HCT116 (cell line): Measurements from ENCODE around the gene USF1. TPM values are rescaled to one million over a fixed set of nuclear protein-coding genes. Genes with fewer than 3 reads are reported as not detected.

ENCODE experiments used
- ATAC-seq: fragments of 200-7000 bp; cut with Tn5 transposase; 2 replicates; pipeline ENCODE4 v1.9.1; 2020; ENCODE audit warnings: mild to moderate bottlenecking, moderate library complexity
- BruUV-seq: library from RNA; stranded (reverse); fragments of 400-500 nt; replicated peaks from 2 replicates; lab custom pipeline; 2021; lab: Mats Ljungman, UMichigan
- CTCF ChIA-PET: fragments of 300-600 bp; sonication (Branson Sonifier 250); formaldehyde crosslinking; loops from one replicate; lab custom pipeline; 2021; ENCODE audit warnings: antibody characterized with exemption; lab: Charles Lee
- POLR2A ChIA-PET: fragments of 300-600, 350-600 bp; sonication (Branson Sonifier 250); formaldehyde crosslinking; loops from one replicate; lab custom pipeline; 2021; ENCODE audit warnings: antibody characterized with exemption; lab: Charles Lee
- RAD21 ChIA-PET, 2 experiments: fragments of 300-600 bp; sonication (Branson Sonifier 250); formaldehyde crosslinking; loops; one replicate each; lab custom pipeline; 2023; ENCODE audit warnings: low total read pairs in 2 of 2; ENCODE audit not compliant: uncharacterized antibody in 2 of 2, unreplicated experiment in 2 of 2, low non-redundant PET in 1 of 2; lab: Charles Lee
- DNase-seq: peaks from one replicate; pipeline ENCODE4 v3.0.0-alpha.2; 2010; ENCODE audit warnings: low read depth, low spot score
- H2AFZ ChIP-seq: fragments of 200-600 bp; shearing (Covaris generic), sonication (generic); 2 replicates; pipeline ENCODE4 v1.6.1; 2017; ENCODE audit warnings: low read depth, mixed run types, mixed read lengths, antibody characterized with exemption, low read length; ENCODE audit not compliant: poor library complexity, severe bottlenecking
- H3K27ac ChIP-seq: 2 replicates; pipeline ENCODE4 v1.5.1; 2012; ENCODE audit warnings: low read depth, low read length
- H3K27me3 ChIP-seq: fragments of 200-600 bp; sonication (generic); 2 replicates; pipeline ENCODE4 v1.6.1; 2016; ENCODE audit warnings: mixed run types, low read length, mixed read lengths; ENCODE audit not compliant: insufficient read depth
- H3K36me3 ChIP-seq, 2 experiments: fragments of 200-500 bp in 1 of 2; fragments of 200-600 bp in 1 of 2; sonication (Bioruptor generic) in 1 of 2; sonication (generic) in 1 of 2; 2 replicates each; pipeline versions ENCODE4 v1.5.1 to v1.6.1; 2014 to 2016; ENCODE audit warnings: low read length in 2 of 2, inconsistent platforms in 1 of 2, mixed read lengths in 1 of 2, mixed run types in 1 of 2; ENCODE audit not compliant: insufficient read depth in 2 of 2, control insufficient read depth in 1 of 2
- H3K4me1 ChIP-seq, 2 experiments: fragments of 200-600 bp in 1 of 2; sonication (generic) in 1 of 2; 2 replicates each; pipeline versions ENCODE4 v1.5.1 to v1.6.1; 2012 to 2017; ENCODE audit warnings: low read length in 2 of 2, inconsistent platforms in 1 of 2, mild to moderate bottlenecking in 1 of 2, mixed read lengths in 1 of 2, mixed run types in 1 of 2, moderate library complexity in 1 of 2; ENCODE audit not compliant: insufficient read depth in 2 of 2, control insufficient read depth in 1 of 2
- H3K4me2 ChIP-seq: fragments of 200-600 bp; sonication (generic); 2 replicates; pipeline ENCODE4 v1.6.1; 2017; ENCODE audit warnings: mixed run types, low read length, mixed read lengths
- H3K4me3 ChIP-seq, 2 experiments: fragments of 200-600 bp in 1 of 2; sonication (generic) in 1 of 2; replicated peaks in 1 of 2; 2 replicates each; pipeline ENCODE4 v1.5.1; 2011 to 2016; ENCODE audit warnings: low read length in 2 of 2, control low read depth in 1 of 2, low read depth in 1 of 2, mild to moderate bottlenecking in 1 of 2, mixed read lengths in 1 of 2, mixed run types in 1 of 2
- H3K79me2 ChIP-seq: fragments of 200-600 bp; sonication (generic); 2 replicates; pipeline ENCODE4 v1.6.1; 2017; ENCODE audit warnings: mild to moderate bottlenecking, mixed run types, low read length, moderate library complexity, mixed read lengths; ENCODE audit not compliant: insufficient read depth
- H3K9ac ChIP-seq: fragments of 200-600 bp; sonication (generic); 2 replicates; pipeline ENCODE4 v1.6.1; 2016; ENCODE audit warnings: low read length, mixed read lengths
- H3K9me2 ChIP-seq: fragments of 200-600 bp; sonication (generic), shearing (Covaris generic); 2 replicates; pipeline ENCODE4 v1.6.1; 2017; ENCODE audit warnings: mixed run types, mild to moderate bottlenecking, moderate library complexity; ENCODE audit not compliant: insufficient read depth
- H3K9me3 ChIP-seq, 2 experiments: fragments of 200-500 bp in 1 of 2; fragments of 200-600 bp in 1 of 2; sonication (Bioruptor generic) in 1 of 2; sonication (generic) in 1 of 2; 2 replicates each; pipeline ENCODE4 v1.6.1; 2014 to 2017; ENCODE audit warnings: low read length in 2 of 2, mixed read lengths in 2 of 2, inconsistent platforms in 1 of 2, low read depth in 1 of 2, mild to moderate bottlenecking in 1 of 2, mixed run types in 1 of 2, moderate library complexity in 1 of 2; ENCODE audit not compliant: control insufficient read depth in 1 of 2, insufficient read depth in 1 of 2
- H4K20me1 ChIP-seq: fragments of 200-600 bp; sonication (generic), shearing (Covaris generic); 2 replicates; pipeline ENCODE4 v1.6.1; 2017; ENCODE audit warnings: mixed run types, mild to moderate bottlenecking, moderate library complexity; ENCODE audit not compliant: insufficient read depth
- EGR1 ChIP-seq: IDR thresholded peaks from 2 replicates; pipeline ENCODE4 v1.6.1; 2012; ENCODE audit warnings: low read depth
- ELF1 ChIP-seq: IDR thresholded peaks from 2 replicates; pipeline ENCODE4 v1.6.1; 2012; ENCODE audit warnings: low read depth, borderline replicate concordance
- EZH2 ChIP-seq: fragments of 200-600 bp; sonication (generic); IDR thresholded peaks from 2 replicates; pipeline ENCODE4 v1.6.1; 2017; ENCODE audit warnings: antibody characterized with exemption, mixed run types
- EZH2phosphoT487 ChIP-seq: fragments of 200-600 bp; IDR thresholded peaks from 2 replicates; pipeline ENCODE4 v1.6.1; 2018; ENCODE audit warnings: antibody characterized with exemption, borderline replicate concordance
- POLR2A ChIP-seq: IDR thresholded peaks from 2 replicates; pipeline ENCODE4 v1.7.0; 2011; ENCODE audit warnings: borderline replicate concordance; ENCODE audit not compliant: insufficient read depth, insufficient read length; ENCODE audit errors: extremely low read depth
- TCF7L2 ChIP-seq: IDR thresholded peaks from 2 replicates; pipeline ENCODE4 v1.7.0; 2011; ENCODE audit warnings: borderline replicate concordance, inconsistent platforms; ENCODE audit not compliant: insufficient read depth, insufficient read length; ENCODE audit errors: extremely low read depth
- ZFX ChIP-seq: fragments of 450-650 bp; IDR thresholded peaks from 2 replicates; pipeline ENCODE4 v1.6.1; 2017
- ZNF274 ChIP-seq: fragments of 200-500 bp; sonication (Bioruptor generic); IDR thresholded peaks from 2 replicates; pipeline ENCODE4 v1.6.1; 2014; ENCODE audit warnings: mild to moderate bottlenecking, low read depth, low read length, inconsistent platforms
- intact Hi-C: fragments of 100-400 bp; cut with micrococcal nuclease; formaldehyde crosslinking; loops from 2 replicates; pipeline ENCODE4 v1.10.0; 2022
- total RNA-seq: library from RNA; stranded (reverse); gene quantifications from one replicate; pipeline ENCODE4 v1.2.1, GENCODE V29; 2021; ENCODE audit not compliant: unreplicated experiment
- TF ChIP-seq, protein P1 (sequence below), 3 experiments: fragments of 200-600 bp in 1 of 3; sonication (generic) in 1 of 3; IDR thresholded peaks in 2 of 3; conservative IDR thresholded peaks in 1 of 3; 2 replicates each; pipeline ENCODE4 v1.5.1; 2012 to 2017; ENCODE audit warnings: low read depth in 2 of 3, low read length in 2 of 3, antibody characterized with exemption in 1 of 3, borderline replicate concordance in 1 of 3, control low read depth in 1 of 3, mild to moderate bottlenecking in 1 of 3, mixed read lengths in 1 of 3, mixed run types in 1 of 3, moderate library complexity in 1 of 3; ENCODE audit not compliant: insufficient read depth in 1 of 3
- TF ChIP-seq, protein P2 (sequence below): IDR thresholded peaks from 2 replicates; pipeline ENCODE4 v1.6.1; 2012; ENCODE audit warnings: low read depth
- TF ChIP-seq, protein P3 (sequence below): IDR thresholded peaks from 2 replicates; pipeline ENCODE4 v1.6.1; 2012

The USF1 gene
- total RNA-seq, 1 experiment from 2014 or later = 48.0 TPM

DNA sequence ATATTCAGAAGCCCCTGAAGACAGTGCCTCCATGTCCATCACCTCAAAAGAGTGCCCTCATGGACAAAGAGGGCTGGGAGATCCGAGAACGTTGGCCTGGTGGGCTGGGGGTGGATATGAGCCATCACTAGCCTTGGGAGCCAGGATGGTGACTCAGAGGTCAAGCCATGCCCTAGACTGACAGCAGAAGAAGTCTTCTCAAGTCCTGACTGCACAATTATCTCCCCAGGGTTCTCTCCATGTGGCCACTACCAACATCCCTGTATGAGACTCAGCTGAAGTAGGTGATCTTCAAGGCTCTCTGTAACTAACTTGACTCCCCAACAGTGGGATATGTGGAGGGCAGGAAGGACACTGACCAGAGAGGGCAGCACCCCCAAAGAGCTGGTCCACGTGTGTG lies 7.1 kb upstream of the USF1 start (continued):
- TF ChIP-seq, protein P1, sequence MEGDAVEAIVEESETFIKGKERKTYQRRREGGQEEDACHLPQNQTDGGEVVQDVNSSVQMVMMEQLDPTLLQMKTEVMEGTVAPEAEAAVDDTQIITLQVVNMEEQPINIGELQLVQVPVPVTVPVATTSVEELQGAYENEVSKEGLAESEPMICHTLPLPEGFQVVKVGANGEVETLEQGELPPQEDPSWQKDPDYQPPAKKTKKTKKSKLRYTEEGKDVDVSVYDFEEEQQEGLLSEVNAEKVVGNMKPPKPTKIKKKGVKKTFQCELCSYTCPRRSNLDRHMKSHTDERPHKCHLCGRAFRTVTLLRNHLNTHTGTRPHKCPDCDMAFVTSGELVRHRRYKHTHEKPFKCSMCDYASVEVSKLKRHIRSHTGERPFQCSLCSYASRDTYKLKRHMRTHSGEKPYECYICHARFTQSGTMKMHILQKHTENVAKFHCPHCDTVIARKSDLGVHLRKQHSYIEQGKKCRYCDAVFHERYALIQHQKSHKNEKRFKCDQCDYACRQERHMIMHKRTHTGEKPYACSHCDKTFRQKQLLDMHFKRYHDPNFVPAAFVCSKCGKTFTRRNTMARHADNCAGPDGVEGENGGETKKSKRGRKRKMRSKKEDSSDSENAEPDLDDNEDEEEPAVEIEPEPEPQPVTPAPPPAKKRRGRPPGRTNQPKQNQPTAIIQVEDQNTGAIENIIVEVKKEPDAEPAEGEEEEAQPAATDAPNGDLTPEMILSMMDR (IDR thresholded peaks at IDR 0.05 in 2 of 3, conservative IDR thresholded peaks at IDR 0.05 in 1 of 3; ENCODE audit: borderline replicate concordance in 1 of 3, insufficient read depth in 1 of 3, low read depth in 2 of 3, low read length in 2 of 3) = no peak
- TF ChIP-seq, protein P2, sequence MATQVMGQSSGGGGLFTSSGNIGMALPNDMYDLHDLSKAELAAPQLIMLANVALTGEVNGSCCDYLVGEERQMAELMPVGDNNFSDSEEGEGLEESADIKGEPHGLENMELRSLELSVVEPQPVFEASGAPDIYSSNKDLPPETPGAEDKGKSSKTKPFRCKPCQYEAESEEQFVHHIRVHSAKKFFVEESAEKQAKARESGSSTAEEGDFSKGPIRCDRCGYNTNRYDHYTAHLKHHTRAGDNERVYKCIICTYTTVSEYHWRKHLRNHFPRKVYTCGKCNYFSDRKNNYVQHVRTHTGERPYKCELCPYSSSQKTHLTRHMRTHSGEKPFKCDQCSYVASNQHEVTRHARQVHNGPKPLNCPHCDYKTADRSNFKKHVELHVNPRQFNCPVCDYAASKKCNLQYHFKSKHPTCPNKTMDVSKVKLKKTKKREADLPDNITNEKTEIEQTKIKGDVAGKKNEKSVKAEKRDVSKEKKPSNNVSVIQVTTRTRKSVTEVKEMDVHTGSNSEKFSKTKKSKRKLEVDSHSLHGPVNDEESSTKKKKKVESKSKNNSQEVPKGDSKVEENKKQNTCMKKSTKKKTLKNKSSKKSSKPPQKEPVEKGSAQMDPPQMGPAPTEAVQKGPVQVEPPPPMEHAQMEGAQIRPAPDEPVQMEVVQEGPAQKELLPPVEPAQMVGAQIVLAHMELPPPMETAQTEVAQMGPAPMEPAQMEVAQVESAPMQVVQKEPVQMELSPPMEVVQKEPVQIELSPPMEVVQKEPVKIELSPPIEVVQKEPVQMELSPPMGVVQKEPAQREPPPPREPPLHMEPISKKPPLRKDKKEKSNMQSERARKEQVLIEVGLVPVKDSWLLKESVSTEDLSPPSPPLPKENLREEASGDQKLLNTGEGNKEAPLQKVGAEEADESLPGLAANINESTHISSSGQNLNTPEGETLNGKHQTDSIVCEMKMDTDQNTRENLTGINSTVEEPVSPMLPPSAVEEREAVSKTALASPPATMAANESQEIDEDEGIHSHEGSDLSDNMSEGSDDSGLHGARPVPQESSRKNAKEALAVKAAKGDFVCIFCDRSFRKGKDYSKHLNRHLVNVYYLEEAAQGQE = no peak
- TF ChIP-seq ZNF274 (no peak), ZFX (no peak)

DNA sequence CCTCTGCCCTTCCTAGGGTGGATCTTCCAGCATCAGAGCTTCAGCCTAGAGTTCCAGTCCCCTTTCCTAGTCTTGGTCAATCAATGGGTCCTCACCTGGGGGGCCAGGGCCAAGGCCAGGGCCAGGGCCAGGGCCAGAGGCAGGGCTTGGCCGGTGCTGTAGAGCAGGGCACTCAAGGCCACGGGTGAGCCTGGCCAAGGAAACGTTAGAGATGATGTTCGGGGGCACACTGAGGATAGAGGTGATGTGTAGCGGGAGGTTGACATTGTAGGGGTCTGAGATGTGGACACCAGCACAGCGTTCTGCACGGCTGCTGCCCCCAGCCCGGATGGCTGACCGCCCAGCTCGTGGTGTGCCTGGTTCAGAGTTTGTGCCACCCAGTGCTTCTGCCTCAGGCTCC lies 5.4 kb upstream of the USF1 start:
- Histone ChIP-seq H3K27ac (no peak overlapping the region), H2AFZ (no peak overlapping the region), H3K9me2 (no peaks in the 10 kb centered on the region), H3K9me3 (peaks cover 0 to 5% of the 10 kb centered on the region in 2 experiments; a peak in 1 of 4 replicates), H3K4me3 (no peak overlapping the region), H3K4me2 (no peak overlapping the region), H3K79me2 (no peaks in the 10 kb centered on the region), H3K27me3 (no peaks in the 10 kb centered on the region), H3K4me1 (peaks cover 0 to 17% of the 10 kb centered on the region in 2 experiments; a peak in 2 of 4 replicates), H3K9ac (no peak overlapping the region), H3K36me3 (no peaks in the 10 kb centered on the region), H4K20me1 (no peaks in the 10 kb centered on the region)
- ChIA-PET POLR2A (interaction anchor here (0.7 kb wide), 1 partner anchor 270 kb away, joined by 3 read pairs; no protein-coding TSS in a partner anchor), CTCF (no interaction called here), RAD21 (no interaction called here)
- intact Hi-C loops = no loop called here
- ATAC-seq = no peak
- BruUV-seq = no TSS peak
- DNase-seq = no peak
- TF ChIP-seq, protein P1 (IDR thresholded peaks at IDR 0.05 in 2 of 3, conservative IDR thresholded peaks at IDR 0.05 in 1 of 3; ENCODE audit: borderline replicate concordance in 1 of 3, insufficient read depth in 1 of 3, low read depth in 2 of 3, low read length in 2 of 3) = no peak
- TF ChIP-seq, protein P2 = no peak
- TF ChIP-seq, protein P3, sequence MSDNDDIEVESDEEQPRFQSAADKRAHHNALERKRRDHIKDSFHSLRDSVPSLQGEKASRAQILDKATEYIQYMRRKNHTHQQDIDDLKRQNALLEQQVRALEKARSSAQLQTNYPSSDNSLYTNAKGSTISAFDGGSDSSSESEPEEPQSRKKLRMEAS = no peak
- TF ChIP-seq ELF1 (no peak), EGR1 (no peak), EZH2 (no peak), ZFX (no peak), EZH2phosphoT487 (no peak), POLR2A (no peak), TCF7L2 (no peak)
